Measurements from ENCODE around the gene SLC13A1. TPM values are rescaled to one million over a fixed set of nuclear protein-coding genes. Genes with fewer than 3 reads are reported as not detected.

SLC13A1 gene
- total and polyA plus RNA-seq, 10 of the 15 experiments (the other 5 are each of a cell fraction or from before 2014, with no cell fraction given) = 0.10 TPM; not detected in 9

GRCh38 chr7:123211545-123211944, 11.8 kb upstream of the SLC13A1 start:
- no peak for TF ChIP-seq POLR2AphosphoS2 (IDR thresholded peaks at IDR 0.05; ENCODE audit: low read depth, low read length)
- peak; percentile 78 for TF ChIP-seq ZBTB40 (IDR thresholded peaks at IDR 0.05; ENCODE audit: borderline replicate concordance)
- Histone ChIP-seq H3K27ac (ENCODE audit: control insufficient read depth, insufficient read depth) (no peak overlapping the region), H3K4me3 (no peak overlapping the region), H3K27me3 (replicated peaks in 1 of 2; ENCODE audit: control insufficient read depth in 2 of 2, insufficient read depth in 2 of 2, low read length in 1 of 2) (no peaks in the 10 kb centered on the region), H3K9me3 (replicated peaks; ENCODE audit: control insufficient read depth, insufficient read depth, low read length) (no peaks in the 10 kb centered on the region; the same call in 1 of the 3 replicates), H2AFZ (ENCODE audit: control insufficient read depth, low read depth, low read length) (no peak overlapping the region), H3K79me2 (ENCODE audit: control insufficient read depth, insufficient read depth, low read length) (no peaks in the 10 kb centered on the region), H3K36me3 (ENCODE audit: control insufficient read depth in 2 of 2, insufficient read depth in 2 of 2, low read length in 1 of 2) (no peaks in the 10 kb centered on the region), H4K20me1 (ENCODE audit: control insufficient read depth, insufficient read depth) (no peaks in the 10 kb centered on the region), H3K4me2 (ENCODE audit: control insufficient read depth, insufficient read depth) (no peak overlapping the region), H3K4me1 (ENCODE audit: control insufficient read depth, insufficient read depth, low read length) (no peaks in the 10 kb centered on the region), H3K9ac (ENCODE audit: control insufficient read depth, insufficient read depth, low read length) (no peak overlapping the region)
- ATAC-seq (peak; percentile 51), FAIRE-seq (no peak), DNase-seq (ENCODE audit: low read depth, low spot score) (no peak)
- WGBS (ENCODE audit: insufficient coverage, insufficient replicate concordance, low lambda C conversion rate, missing lambda C conversion rate) = 10% methylated on average over 2 of the region's 2 CpGs
- ChIA-PET POLR2A (interaction anchor here (1.2 kb wide), 1 partner anchor 18 kb away, joined by 3 read pairs; no protein-coding TSS in a partner anchor), SMC1A (ENCODE audit: uncharacterized antibody, unreplicated experiment) (interaction anchor here (1.3 to 1.7 kb wide), 5 partner anchors 13 to 155 kb away, joined by 3 to 7 read pairs (median 6); no protein-coding TSS in a partner anchor), RAD21 (ENCODE audit: unreplicated experiment) (interaction anchor here (0.8 to 1.5 kb wide), 2 partner anchors 9 to 155 kb away, joined by 3 to 5 read pairs; no protein-coding TSS in a partner anchor), CTCF (interaction anchor here (6.1 kb wide), 1 partner anchor 156 kb away, joined by 42 read pairs; no protein-coding TSS in a partner anchor)
- no TSS peak for BruUV-seq (replicated peaks)
- intact Hi-C loops (cut with micrococcal nuclease; ENCODE audit: unreplicated experiment) = no loop called here
- in situ Hi-C loops (cut with MboI) = no loop called here

All from GM12878 (cell line).